Hematopoietic multipotent progenitor cell (in vitro differentiated cells): Measurements from ENCODE around the gene BCR. TPM values are rescaled to one million over a fixed set of nuclear protein-coding genes. Genes with fewer than 3 reads are reported as not detected.
"Not testable (repeated sequence)": the region's sequence is repeated elsewhere in the genome, so short reads cannot be mapped to it uniquely, and the experiment has no call there.

Experiments
- DNase-seq, 3 donors: peaks; one replicate each; pipeline ENCODE4 v3.0.0-alpha.2; 2011 to 2015; ENCODE audit warnings: low read depth in 2 of 3, low spot score in 2 of 3
- total RNA-seq: library from RNA; depleted of rRNA; stranded (reverse); fragments of >200 nt; gene quantifications from one replicate; pipeline ENCODE4 v1.2.3, GENCODE V29; 2012

The BCR gene
- 238 TPM for total RNA-seq

GRCh38 chr22:23180301-23180892, at the start of gene BCR:
Gene BCR (plus strand): TSS chr22:23180509. CDS start chr22:23180961, 452 bp downstream.
- peak in 2 of 3 donors; percentile 72 for DNase-seq

- no peak for DNase-seq
Observed at GRCh38 chr22:23130697-23131096, 49.6 kb upstream of the BCR start.

GRCh38 chr22:23131931-23132330, 48.4 kb upstream of the BCR start:
- DNase-seq = no peak

- no peak for DNase-seq
Observed at GRCh38 chr22:23132376-23133091, 47.8 kb upstream of the BCR start.

- no peak for DNase-seq
Observed at GRCh38 chr22:23133922-23134321, 46.4 kb upstream of the BCR start.

GRCh38 chr22:23136991-23137390, 43.3 kb upstream of the BCR start:
- DNase-seq = not testable (repeated sequence)

- DNase-seq = no peak
Observed at GRCh38 chr22:23137468-23137867, 42.8 kb upstream of the BCR start.

- DNase-seq = peak in 2 of 3 donors; percentile 71 to 86
Observed at GRCh38 chr22:23137905-23138561, 42.3 kb upstream of the BCR start.

- no peak for DNase-seq
Observed at GRCh38 chr22:23138584-23139435, 41.5 kb upstream of the BCR start.

- no peak for DNase-seq
Observed at GRCh38 chr22:23140385-23140784, 39.9 kb upstream of the BCR start.

- no peak for DNase-seq
Observed at GRCh38 chr22:23142546-23143105, 37.7 kb upstream of the BCR start.

GRCh38 chr22:23143119-23143518, 37.2 kb upstream of the BCR start:
- no peak for DNase-seq

GRCh38 chr22:23144432-23144831, 35.9 kb upstream of the BCR start:
- DNase-seq = no peak

GRCh38 chr22:23144932-23145877, 35.1 kb upstream of the BCR start, which contains the start of gene RAB36:
Gene RAB36 (plus strand): TSS chr22:23145477. CDS start chr22:23146617, 1,140 bp downstream.
- DNase-seq = peak; percentile 89 to 95 (median 91)

- no peak for DNase-seq
Observed at GRCh38 chr22:23145878-23146470, 34.3 kb upstream of the BCR start.

- no peak for DNase-seq
Observed at GRCh38 chr22:23146478-23147205, 33.7 kb upstream of the BCR start.

- no peak for DNase-seq
Observed at GRCh38 chr22:23147617-23148387, 32.5 kb upstream of the BCR start.
